T-helper 22 cell (primary cell): ENCODE measurements around the gene SPOPL.

Source experiments
- DNase-seq: peaks from one replicate; pipeline ENCODE4 v3.0.0-alpha.2; 2020; ENCODE audit warnings: low read depth

SPOPL gene

GRCh38 chr2:138601458-138602165 lies 100.0 kb downstream of the SPOPL start:
- DNase-seq: no peak

GRCh38 chr2:138602166-138602460 lies 100.5 kb downstream of the SPOPL start:
- DNase-seq: no peak

- no peak for DNase-seq
Measured at GRCh38 chr2:138607746-138608145, 106.2 kb downstream of the SPOPL start.

- DNase-seq: no peak
Measured at GRCh38 chr2:138609446-138609845, 107.9 kb downstream of the SPOPL start.

GRCh38 chr2:138610201-138610953 lies 108.8 kb downstream of the SPOPL start:
- DNase-seq: no peak

- no peak for DNase-seq
Measured at GRCh38 chr2:138615257-138615656, 113.7 kb downstream of the SPOPL start.

- DNase-seq: no peak
Measured at GRCh38 chr2:138617026-138617425, 115.5 kb downstream of the SPOPL start.

- DNase-seq: no peak
Measured at GRCh38 chr2:138618971-138619370, 117.4 kb downstream of the SPOPL start.

- no peak for DNase-seq
Measured at GRCh38 chr2:138620431-138620830, 118.9 kb downstream of the SPOPL start.

GRCh38 chr2:138621139-138621538 lies 119.6 kb downstream of the SPOPL start:
- DNase-seq: no peak

- DNase-seq: no peak
Measured at GRCh38 chr2:138622613-138623012, 121.0 kb downstream of the SPOPL start.
